ENCODE data around the gene C11orf21.

C11orf21 gene

GRCh38 chr11:2270322-2271076, 31.2 kb downstream of the C11orf21 start, which contains the start of gene ASCL2:
Gene ASCL2 (minus strand): TSS chr11:2270588. CDS start chr11:2270332, 256 bp downstream.
- DNase-seq: no peak

DNA sequence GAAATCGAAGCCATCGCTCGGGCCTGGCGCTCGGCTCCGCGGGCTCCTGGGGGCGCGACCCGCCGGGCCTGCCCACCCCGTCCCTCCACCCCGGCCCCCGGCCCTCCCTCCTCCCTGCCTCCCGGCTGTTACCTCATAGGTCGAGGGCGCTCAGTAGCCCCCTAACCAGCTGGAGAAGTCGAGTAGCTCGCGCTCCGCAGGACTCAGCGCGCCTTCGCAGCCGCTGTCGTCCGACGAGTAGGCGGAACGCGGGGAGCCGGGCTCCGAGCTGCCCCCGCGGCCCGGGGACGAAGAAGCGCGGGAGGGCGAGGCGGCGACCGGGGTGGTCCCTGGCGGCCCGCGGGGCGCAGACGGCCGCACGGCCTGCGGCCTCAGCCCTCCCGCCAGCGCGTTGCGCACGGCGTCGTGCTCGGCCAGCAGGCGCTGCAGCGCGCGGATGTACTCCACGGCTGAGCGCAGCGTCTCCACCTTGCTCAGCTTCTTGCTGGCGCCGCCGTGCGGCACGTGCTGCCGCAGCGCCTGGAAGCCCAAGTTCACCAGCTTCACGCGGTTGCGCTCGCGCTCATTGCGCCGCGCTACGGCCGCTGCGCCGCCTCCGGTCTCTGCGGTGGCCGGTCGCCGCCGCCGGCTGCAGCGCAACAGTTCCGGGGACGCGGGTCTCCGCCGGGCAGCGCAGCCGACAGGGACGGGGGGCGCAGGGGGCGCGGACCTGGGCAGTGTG, 32.0 kb downstream of the C11orf21 start:
- no peak for DNase-seq

GRCh38 chr11:2268729-2269600, 32.8 kb downstream of the C11orf21 start:
- DNase-seq: no peak

GRCh38 chr11:2267851-2268728, 33.6 kb downstream of the C11orf21 start:
- no peak for DNase-seq

GRCh38 chr11:2267306-2267850, 34.3 kb downstream of the C11orf21 start:
- DNase-seq: no peak

DNA sequence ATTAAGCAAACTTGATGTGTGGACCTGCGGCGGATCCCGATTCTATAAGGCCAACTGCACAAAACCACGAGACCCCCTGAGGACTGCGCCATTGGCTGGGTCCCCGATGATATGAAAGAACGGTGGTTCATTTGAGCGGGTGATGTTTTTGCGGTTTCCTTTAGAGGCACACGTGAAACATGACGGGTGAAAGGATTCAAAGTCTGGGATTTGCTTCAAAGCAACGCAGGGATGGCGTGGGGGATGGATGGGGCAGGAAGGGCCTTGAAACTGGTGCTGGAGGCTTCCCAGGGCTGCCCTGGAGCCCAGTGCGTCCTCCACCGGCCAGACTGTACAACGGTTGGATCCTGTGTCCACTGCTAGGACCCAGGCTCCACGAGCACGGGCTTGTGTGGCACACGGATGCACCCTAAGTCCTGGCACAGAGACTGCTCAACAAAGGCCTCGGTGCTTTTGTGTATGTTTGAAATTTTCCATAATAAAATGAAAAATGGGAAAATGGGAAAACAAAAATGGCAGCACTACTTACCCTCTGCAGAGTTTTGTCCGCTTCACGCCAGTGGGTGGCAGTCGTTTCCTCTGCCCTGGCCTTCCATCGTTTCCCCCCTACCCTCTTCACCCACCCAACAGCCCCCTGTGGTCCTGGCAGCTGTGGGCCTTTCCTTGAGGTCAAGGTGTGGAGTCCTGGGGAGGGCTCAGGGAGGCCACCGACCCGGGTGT, 35.0 kb downstream of the C11orf21 start:
- no peak for DNase-seq

GRCh38 chr11:2265854-2266585, 35.7 kb downstream of the C11orf21 start:
- no peak for DNase-seq

- no peak for DNase-seq
Measured at GRCh38 chr11:2265396-2265795, 36.3 kb downstream of the C11orf21 start.

GRCh38 chr11:2264366-2265053, 37.2 kb downstream of the C11orf21 start:
- no peak for DNase-seq

DNA sequence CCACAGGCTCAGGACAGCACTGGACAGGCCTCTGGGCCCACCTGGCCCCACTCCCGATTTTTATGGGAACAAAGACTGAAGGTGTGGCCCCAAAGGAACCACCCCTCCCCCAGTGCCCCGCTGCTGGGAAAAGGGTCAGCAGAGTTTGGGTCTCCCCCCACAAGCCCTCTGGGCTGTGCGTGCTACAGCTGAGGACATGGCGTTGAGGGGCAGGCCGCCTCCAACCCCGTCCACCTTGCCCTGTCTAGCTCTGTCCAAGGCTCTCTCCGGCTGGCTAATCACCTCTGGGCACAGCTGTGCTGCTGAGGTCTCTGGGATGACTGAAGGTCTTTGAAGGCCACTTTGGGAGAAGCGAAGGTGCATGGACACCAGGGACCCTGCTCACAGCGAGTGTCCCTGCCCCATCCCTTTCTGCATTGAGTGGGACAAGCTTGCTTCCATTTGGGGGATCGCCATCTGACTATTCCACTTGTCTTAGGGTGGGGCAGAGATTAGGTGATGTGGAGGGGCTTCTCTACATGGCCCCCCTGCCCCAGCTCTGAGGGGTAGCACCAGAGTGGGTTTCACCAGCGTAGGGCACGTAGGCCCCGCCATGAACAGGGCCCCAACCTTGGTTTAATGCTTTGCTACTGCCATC, 37.9 kb downstream of the C11orf21 start:
- DNase-seq: no peak

- DNase-seq: no peak
Measured at GRCh38 chr11:2263071-2263565, 38.6 kb downstream of the C11orf21 start.

- DNase-seq: no peak
Measured at GRCh38 chr11:2262301-2263070, 39.2 kb downstream of the C11orf21 start.

GRCh38 chr11:2261436-2262230, 40.1 kb downstream of the C11orf21 start:
- no peak for DNase-seq

DNA sequence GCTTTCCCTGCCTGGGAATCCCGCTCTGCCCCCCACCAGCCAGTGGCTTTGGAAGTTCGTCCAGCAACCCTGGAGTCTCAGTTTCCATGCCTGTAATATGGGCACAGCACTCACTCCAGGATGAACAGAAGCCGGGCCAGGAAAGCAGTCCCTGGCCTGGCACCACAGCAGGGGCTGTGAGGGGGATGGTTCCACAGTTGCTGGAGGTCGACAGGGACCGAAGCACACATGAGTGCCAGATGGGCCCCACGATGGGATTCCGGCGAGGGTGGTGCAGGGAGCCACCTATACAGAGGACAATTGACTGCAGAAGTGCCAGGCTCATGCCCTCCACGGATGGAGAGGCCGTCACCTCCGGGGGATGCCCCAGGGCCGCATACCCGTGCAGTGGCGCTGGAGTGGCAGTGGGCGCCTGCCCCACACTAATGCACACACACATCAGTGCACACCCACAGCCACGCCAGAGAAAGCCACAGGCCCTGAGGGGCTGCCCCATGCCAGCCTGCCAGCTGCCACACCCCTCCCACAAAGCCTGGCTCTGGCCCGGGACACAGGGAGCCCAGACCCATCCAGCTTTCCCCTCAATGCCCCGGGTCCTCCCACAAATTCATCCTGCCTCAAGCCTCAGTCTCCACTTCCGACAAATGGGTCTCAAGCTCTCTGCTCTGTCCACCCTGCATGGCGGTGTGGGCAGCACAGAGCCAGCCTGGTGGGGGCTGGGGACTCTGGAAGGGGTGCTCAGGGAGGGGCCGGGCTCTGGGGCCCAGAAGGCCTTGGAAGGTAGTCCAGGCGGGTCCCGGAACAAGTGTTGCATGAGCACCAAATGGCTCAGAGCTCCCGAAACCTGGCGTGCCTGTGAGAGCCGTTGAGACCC, 41.0 kb downstream of the C11orf21 start:
- no peak for DNase-seq

GRCh38 chr11:2259897-2260451, 41.7 kb downstream of the C11orf21 start:
- no peak for DNase-seq

DNA sequence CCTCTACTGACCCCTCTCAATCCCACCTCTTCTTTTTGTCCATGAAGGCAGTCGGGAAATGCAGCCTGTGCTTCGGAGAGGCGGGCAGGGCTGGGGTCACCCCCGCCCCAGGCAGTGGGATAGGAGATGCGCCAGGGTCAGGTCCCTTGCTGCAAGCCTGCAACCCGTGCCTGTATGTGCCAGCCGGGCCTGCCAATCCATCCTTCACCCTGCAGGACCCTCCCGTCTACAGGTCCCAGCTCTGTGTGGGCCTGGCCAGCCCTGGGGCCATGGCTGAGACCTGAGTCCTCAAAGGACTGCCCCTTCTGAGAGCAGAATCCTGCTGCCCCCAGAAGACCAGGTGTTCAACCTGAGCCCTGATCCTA, 42.3 kb downstream of the C11orf21 start:
- no peak for DNase-seq
